GM21717 (cell line): Measurements from ENCODE around the gene CSTB.

Source experiments
- ATAC-seq: cut with Tn5 transposase; IDR thresholded peaks from one replicate; pipeline ENCODE4 v1.9.1; 2021; ENCODE audit warnings: mild to moderate bottlenecking, moderate library complexity; ENCODE audit not compliant: unreplicated experiment

CSTB gene

GRCh38 chr21:43769325-43769958 is 6.7 kb downstream of the CSTB start:
- no peak for ATAC-seq

GRCh38 chr21:43768868-43769167 is 7.3 kb downstream of the CSTB start:
- ATAC-seq: no peak

- no peak for ATAC-seq
These were observed 7.9 kb downstream of the CSTB start for GRCh38 chr21:43767984-43768867.

GRCh38 chr21:43767498-43767983 is 8.6 kb downstream of the CSTB start:
- no peak for ATAC-seq

- no peak for ATAC-seq
These were observed 9.2 kb downstream of the CSTB start for GRCh38 chr21:43766734-43767497.

- ATAC-seq: no peak
These were observed 11.3 kb downstream of the CSTB start for GRCh38 chr21:43764576-43765495.

- no peak for ATAC-seq
These were observed 12.1 kb downstream of the CSTB start for GRCh38 chr21:43763901-43764523.

GRCh38 chr21:43762303-43763128 is 13.6 kb downstream of the CSTB start:
- ATAC-seq: no peak

GRCh38 chr21:43761886-43762285 is 14.2 kb downstream of the CSTB start:
- no peak for ATAC-seq

GRCh38 chr21:43760391-43760958 is 15.6 kb downstream of the CSTB start:
- ATAC-seq: no peak

GRCh38 chr21:43759651-43760050 is 16.5 kb downstream of the CSTB start:
- ATAC-seq: no peak

- no peak for ATAC-seq
These were observed 17.3 kb downstream of the CSTB start for GRCh38 chr21:43758811-43759210.

GRCh38 chr21:43758111-43758641 is 17.9 kb downstream of the CSTB start:
- ATAC-seq: no peak

- no peak for ATAC-seq
These were observed 18.5 kb downstream of the CSTB start for GRCh38 chr21:43757601-43758000.

- ATAC-seq: no peak
These were observed 20.1 kb downstream of the CSTB start for GRCh38 chr21:43755820-43756594.

- ATAC-seq: no peak
These were observed 20.9 kb downstream of the CSTB start for GRCh38 chr21:43754948-43755781.

- ATAC-seq: no peak
These were observed 22.7 kb downstream of the CSTB start for GRCh38 chr21:43753439-43753799.
